A673 (cell line): ENCODE measurements around the gene CHRNA3.

Source experiments
- CTCF ChIP-seq: fragments of 300-800, 200-600 bp; sonication (generic); conservative IDR thresholded peaks from 2 replicates; pipeline ENCODE4 v1.5.1; 2017; ENCODE audit warnings: low read depth, mild to moderate bottlenecking, antibody characterized with exemption, low read length, moderate library complexity, mixed read lengths
- EZH2 ChIP-seq: fragments of 200-600 bp; sonication (generic); IDR thresholded peaks from 2 replicates; pipeline ENCODE4 v1.6.1; 2017; ENCODE audit warnings: borderline replicate concordance, low read depth, mild to moderate bottlenecking, mixed read lengths, antibody characterized with exemption, low read length; ENCODE audit not compliant: poor library complexity, severe bottlenecking

GRCh38 chr15:78597583-78597982, 23.2 kb downstream of the CHRNA3 start:
- no peak for TF ChIP-seq CTCF
- TF ChIP-seq EZH2, result no peak
